HT1080 (cell line): ENCODE measurements around the gene CD83. TPM values are rescaled to one million over a fixed set of nuclear protein-coding genes. Genes with fewer than 3 reads are reported as not detected.

Experiments
- DNase-seq: peaks from one replicate; pipeline ENCODE4 v3.0.0-alpha.2; 2015; ENCODE audit warnings: low read depth
- total RNA-seq: library from RNA; depleted of rRNA; stranded (reverse); fragments of >200 nt; shearing (Covaris generic); gene quantifications from 2 replicates; pipeline ENCODE4 v1.2.3, GENCODE V29; 2014

CD83 gene
- total RNA-seq, 1 experiment from 2014 or later = 9.6 TPM

- DNase-seq = no peak
These were observed 6.0 kb downstream of the CD83 start for GRCh38 chr6:14123386-14124111.

DNA sequence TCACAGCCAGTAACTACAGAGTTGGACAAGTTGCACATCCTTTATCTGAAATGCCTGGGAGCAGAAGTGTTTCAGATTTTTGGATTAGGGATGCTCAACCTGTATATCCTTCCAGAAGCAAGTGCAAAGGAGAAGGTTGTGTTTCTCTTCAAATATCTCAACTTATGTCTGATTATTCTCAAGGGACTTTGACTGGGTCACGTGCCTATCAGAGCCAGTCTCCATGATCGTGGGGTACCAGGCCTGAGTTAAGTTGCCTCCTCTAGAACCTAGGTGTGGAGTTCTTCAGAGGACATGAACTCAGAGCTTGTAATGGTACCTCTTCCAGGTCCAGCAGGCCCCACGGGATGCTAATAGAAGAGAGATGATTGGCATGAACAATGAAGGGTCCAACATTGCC lies 7.8 kb downstream of the CD83 start:
- no peak for DNase-seq

DNA sequence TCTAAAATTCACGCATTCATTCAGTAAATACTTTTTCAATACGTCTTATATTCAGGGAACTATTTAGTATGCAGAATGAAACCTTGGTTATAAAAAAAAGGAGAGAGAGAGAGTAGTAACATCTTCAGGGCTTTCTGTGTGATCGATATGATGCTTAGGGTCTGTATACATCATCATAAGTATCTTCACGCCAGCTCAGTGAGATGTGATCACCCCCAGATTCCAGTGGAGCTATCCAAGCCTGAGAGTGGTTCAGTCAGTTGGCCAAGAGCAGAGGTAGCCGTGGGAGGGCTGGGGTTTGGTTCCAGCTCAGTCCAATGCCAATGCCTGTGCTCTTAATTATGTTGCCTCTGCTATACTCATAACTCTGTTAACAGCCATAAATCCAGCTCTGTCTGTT lies 8.6 kb downstream of the CD83 start:
- DNase-seq = no peak

- DNase-seq = no peak
These were observed 10.0 kb downstream of the CD83 start for GRCh38 chr6:14127611-14128010.

DNA sequence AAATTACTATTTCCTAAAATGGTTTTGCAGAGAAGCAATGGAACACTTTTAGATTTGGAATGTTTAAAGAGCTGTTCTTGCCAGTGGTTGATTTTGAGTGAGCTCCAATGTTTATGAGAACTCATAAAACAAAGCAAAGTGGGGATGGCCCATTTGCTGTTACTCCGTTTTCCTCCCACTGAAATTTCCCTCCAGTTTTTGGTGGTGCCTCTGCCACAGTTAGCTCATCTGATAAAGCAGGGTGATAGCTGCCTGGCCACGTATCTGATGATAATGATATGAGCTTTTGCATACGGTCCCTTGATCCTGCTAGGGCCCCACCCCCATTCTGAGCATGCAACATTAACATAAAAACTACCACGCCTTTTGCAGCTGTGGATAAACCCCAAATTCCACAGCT lies 10.4 kb downstream of the CD83 start:
- no peak for DNase-seq

- DNase-seq = no peak
These were observed 11.2 kb downstream of the CD83 start for GRCh38 chr6:14128746-14129145.

DNA sequence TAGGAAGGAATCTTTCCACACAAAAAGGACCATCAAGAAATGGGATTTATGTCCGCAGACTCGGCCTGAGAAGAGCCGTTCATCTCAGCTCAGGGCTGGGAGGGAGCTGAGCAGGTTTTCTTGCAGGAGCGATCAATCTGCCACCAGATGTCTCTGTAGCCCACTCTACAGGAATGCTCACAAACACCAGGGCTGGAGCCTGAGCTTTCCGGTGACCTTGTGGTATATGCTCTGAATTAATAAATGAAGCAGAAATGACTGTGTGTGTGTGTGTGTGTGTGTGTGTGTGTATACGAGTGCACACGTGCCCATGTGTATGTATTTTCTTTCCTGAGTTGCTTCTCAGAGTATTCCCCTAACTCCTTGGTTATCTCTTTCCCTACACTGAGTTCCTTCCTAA lies 12.0 kb downstream of the CD83 start:
- peak; percentile 64 for DNase-seq

DNA sequence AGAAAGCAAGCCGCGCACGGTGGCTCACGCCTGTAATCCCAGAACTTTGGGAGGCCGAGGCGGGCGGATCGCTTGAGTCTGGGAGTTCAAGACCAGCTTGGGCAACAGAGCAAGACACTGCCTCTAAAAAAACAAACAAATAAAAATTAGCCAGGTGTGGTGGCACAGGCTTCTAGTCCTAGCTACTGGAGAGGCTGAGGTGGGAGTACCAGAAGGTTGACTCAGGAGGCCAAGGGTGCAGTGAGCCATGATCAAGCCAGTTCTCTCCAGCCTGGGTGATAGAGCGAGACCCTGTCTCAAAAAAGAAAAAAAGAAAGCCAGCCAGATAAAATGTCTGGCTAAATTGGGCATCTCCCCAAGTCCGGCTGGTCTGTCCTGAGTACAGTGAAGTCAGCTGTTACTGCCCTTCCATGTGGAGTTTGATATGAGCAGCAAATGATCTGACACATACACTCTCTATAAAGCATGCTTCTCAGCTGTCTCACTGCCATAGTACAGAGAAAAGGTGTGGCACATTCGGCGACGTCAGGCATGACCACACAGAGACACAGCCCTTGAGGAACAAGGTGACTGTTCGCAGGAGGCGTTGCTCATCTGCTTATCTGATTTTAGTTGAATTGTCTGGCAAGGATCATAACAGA lies 13.0 kb downstream of the CD83 start:
- DNase-seq = no peak

DNA sequence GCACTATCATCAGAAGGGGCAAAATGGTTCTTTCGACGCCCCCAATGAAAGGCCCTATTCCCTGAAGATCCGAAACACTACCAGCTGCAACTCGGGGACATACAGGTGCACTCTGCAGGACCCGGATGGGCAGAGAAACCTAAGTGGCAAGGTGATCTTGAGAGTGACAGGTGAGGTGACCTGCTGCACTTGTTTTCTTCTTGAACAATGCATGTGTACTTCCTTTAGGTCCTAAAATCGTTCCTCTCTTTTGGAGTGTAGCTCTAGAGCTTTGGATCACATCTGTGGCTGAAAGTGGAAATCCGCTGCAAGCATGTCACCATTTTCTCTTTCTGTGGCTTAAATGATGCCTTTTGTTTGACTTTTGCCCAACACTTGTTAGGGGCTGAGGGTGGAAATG lies 14.0 kb downstream of the CD83 start:
- no peak for DNase-seq

DNA sequence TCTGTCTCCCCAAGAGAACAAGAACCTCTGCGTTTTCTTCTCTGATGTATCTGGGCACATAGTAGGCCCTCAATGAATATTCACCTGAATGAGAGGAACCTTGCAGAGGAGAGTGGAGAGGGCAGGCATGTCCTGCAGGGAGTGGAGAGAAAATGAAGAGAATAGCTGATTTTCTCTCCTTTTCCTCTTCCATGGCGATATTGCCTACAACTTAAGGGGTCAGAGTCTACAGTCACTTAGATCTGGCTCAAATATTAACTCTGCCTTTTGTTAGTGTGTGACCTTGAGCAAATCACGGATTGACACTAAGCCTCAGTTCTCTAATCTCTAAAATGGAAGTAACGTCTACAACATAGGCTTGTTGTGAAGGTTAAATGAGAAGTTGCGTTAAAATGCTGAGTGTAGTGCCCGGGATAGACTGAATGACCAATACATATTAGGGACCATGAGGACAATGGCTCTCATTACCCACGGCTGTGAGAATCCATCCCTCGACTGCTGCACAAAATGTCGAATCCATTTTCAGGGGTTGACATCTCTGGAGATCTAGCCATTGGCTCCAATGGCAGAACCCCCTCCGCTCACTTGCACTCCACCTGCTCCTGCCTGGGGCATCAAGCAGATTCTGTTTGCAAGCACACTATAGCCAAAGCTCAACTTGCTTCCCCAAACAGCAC lies 14.8 kb downstream of the CD83 start:
- DNase-seq = no peak

GRCh38 chr6:14132921-14133275 lies 15.3 kb downstream of the CD83 start:
- no peak for DNase-seq

DNA sequence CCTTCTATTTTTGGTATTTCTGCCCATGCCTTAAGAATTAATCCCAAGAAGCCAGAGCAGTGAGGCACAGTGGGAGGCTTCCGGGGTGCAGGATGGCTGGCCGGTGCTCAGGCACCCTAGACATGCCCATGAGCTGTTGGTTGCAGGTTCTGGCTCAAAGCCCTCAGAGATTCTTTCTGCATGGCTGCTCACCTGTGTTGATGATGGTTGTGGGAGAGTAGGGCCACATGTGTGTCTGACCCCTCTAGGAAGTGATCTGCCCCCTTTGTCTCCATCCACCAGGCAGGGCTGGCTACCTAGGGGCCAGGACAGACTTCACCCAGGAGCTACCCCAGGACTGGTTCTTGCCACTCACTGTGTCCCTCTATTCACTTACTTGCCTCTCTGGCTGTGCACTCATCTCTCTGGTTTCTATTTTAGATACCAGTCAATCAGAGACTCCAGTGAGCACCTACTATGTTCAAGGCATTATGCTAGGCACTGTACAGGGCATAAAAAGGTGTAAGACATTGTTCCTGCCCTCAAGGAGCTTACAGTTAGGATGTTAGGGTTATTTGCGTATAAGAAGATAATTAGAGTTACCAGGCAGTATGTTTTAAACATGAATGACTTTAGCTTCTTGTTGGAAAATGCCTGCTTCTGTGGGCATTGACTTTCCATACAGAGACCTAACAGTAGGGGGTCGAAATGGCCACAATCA lies 16.8 kb downstream of the CD83 start:
- DNase-seq = no peak

- no peak for DNase-seq
These were observed 18.4 kb downstream of the CD83 start for GRCh38 chr6:14135893-14136539.

DNA sequence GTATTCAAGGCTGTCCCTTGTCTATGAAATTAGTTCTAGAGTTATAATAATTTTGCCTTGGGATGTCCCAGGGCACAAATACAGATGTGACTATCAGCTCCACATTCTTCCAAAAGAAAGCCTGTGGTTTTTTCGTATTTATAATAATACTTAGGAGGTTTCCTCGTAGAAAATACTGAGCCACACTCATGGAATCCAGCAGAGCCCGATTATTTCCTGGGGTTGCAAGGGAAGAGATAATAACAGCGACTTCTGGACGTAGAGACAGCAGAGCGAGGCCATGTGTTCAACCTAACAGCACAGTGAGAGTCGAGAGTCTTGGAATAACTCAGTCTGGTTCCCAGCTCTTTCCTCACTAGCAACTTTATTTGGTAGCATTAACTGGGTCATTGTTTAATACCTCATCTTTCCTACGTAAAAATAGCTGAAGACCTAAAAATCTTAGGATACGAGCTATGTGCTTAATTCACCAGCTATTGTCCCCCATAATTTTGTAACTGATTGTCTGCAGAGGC lies 21.2 kb downstream of the CD83 start:
- no peak for DNase-seq

DNA sequence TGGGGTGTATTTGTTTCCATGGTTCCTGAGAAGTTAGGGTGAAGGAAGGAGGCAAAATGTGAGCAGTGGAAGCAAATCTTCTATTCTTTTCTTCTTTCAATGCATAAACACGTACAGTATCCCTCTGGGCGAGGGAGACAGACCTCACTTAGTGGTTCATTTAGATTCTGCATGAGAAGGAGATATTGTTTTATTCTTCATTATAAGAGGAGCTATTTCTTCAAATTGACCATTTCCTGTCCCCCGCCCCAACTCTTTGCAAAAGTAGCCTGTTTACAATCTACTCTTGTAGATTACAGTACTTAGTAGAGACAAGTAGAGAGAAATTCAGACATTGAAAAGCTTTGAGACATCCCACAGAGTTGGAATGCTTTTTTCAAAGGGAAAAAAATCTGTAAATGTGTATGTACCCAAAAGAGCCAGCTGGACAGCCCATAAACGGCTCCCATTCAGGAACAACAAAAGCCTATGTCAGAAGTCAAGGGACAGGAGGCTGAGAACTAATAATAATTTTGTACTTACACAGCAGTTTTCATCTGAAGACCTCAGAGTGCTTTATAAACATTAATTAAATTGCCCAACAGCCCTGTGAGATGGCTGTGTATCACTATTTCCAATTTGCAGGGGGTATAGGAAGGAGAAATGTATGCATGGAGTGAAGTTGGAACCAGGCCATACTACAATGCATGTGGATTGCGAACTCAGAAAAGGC lies 23.9 kb downstream of the CD83 start:
- no peak for DNase-seq

- DNase-seq = no peak
These were observed 24.5 kb downstream of the CD83 start for GRCh38 chr6:14142063-14142450.

DNA sequence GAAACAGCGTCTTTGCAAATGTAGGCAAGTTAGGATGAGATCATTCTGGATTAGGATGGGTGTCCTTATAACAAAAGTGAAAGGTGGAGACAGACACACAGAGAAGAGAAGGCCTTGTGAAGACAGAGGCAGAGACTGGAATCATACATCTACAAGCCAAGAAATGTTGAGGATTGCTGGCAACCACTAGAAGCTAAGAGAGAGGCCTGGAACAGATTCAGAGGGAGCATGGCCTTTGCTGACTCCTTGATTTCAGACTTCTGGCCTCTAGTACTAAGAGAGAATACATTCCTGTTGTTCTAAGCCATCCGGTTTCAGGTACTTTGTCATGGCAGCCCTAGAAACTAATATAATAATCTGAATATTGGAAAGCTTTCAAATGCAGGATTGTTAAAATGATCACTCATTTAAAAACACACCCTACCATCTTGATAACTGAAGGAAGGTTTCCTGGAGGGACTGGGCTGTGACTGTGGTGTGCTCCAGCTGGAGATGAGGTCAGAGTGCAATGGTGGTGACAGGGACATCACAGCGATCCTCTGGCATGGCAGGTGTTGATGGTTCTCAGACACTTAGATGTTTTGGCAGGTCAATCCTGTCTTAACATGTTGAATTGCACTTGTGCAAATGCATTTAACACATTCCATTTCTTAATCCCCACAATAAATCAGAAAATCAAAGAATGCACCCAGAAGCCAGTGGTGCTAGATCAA lies 25.1 kb downstream of the CD83 start:
- DNase-seq = no peak

- DNase-seq = no peak
These were observed 25.7 kb downstream of the CD83 start for GRCh38 chr6:14143305-14143704.

- DNase-seq = peak; percentile 62
These were observed 27.1 kb downstream of the CD83 start for GRCh38 chr6:14144678-14145113.

DNA sequence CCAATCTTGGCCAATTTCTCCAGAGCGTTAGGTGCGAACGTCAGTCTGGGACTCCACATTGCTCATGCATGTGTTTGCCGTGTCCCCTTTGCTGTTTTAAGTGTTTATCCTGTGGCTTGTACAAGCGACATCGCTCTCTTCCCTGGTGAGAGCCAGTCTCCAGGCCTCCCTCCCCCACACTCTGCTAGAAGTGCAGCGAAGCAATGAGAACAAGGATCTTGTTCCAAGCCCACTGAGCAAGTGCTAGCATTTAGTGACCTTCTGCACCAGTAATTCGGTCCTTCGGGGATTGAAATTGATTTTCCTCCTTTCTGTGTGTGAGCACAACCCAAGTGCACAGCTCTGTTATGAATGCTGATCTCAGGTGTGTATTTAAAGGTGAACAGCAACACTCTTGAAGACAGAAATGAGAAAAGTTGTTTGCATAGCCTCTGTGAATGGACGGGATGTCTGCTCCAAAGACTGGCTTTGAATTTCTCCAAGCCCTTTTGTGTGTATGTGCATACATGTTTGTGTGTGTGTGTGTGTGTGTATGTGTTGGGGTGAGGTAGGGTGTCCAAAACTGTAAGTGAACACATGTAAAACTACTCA lies 29.0 kb downstream of the CD83 start:
- DNase-seq = no peak
